AG04450 (cell line): ENCODE data around the gene PXMP4. TPM values are rescaled to one million over a fixed set of nuclear protein-coding genes. Genes with fewer than 3 reads are reported as not detected.

Experiments used
- CTCF ChIA-PET: fragments of 300-600, 350-600 bp; formaldehyde crosslinking; extraction: SDS; loops from one replicate; lab custom pipeline; 2022; ENCODE audit warnings: antibody characterized with exemption, inconsistent platforms; lab: Charles Lee
- POLR2A ChIA-PET: fragments of 350-600 bp; formaldehyde crosslinking; extraction: SDS; loops from one replicate; lab custom pipeline; 2021; ENCODE audit warnings: antibody characterized with exemption, inconsistent platforms; lab: Yijun Ruan, JAX
- DNase-seq: peaks from one replicate; pipeline ENCODE4 v3.0.0-alpha.2; 2011; ENCODE audit warnings: low read depth, low spot score
- H3K27ac ChIP-seq: one replicate; pipeline ENCODE4 v1.5.1; 2012; ENCODE audit warnings: low read depth, low read length, control low read depth
- H3K27me3 ChIP-seq: one replicate; pipeline ENCODE4 v1.6.0; 2012; ENCODE audit warnings: low read length; ENCODE audit not compliant: control insufficient read depth, insufficient read depth
- H3K4me3 ChIP-seq: 2 replicates; pipeline ENCODE4 v1.5.1; 2011; ENCODE audit warnings: mild to moderate bottlenecking, low read depth, low read length, control low read depth
- H3K9me3 ChIP-seq: 2 replicates; pipeline ENCODE4 v1.5.1; 2012; ENCODE audit warnings: low read length; ENCODE audit not compliant: control insufficient read depth, insufficient read depth
- CTCF ChIP-seq: IDR thresholded peaks from 2 replicates; pipeline ENCODE4 v1.5.1; 2011; ENCODE audit warnings: low read depth, low read length, control low read depth, inconsistent platforms
- polyA plus RNA-seq: library from polyadenylated mRNA; depleted of rRNA; stranded (reverse); fragments of >200 nt; gene quantifications from 2 replicates; pipeline ENCODE4 v1.2.3, GENCODE V29; 2011

PXMP4 gene
- polyA plus RNA-seq, 1 experiment = 6.0 TPM

DNA sequence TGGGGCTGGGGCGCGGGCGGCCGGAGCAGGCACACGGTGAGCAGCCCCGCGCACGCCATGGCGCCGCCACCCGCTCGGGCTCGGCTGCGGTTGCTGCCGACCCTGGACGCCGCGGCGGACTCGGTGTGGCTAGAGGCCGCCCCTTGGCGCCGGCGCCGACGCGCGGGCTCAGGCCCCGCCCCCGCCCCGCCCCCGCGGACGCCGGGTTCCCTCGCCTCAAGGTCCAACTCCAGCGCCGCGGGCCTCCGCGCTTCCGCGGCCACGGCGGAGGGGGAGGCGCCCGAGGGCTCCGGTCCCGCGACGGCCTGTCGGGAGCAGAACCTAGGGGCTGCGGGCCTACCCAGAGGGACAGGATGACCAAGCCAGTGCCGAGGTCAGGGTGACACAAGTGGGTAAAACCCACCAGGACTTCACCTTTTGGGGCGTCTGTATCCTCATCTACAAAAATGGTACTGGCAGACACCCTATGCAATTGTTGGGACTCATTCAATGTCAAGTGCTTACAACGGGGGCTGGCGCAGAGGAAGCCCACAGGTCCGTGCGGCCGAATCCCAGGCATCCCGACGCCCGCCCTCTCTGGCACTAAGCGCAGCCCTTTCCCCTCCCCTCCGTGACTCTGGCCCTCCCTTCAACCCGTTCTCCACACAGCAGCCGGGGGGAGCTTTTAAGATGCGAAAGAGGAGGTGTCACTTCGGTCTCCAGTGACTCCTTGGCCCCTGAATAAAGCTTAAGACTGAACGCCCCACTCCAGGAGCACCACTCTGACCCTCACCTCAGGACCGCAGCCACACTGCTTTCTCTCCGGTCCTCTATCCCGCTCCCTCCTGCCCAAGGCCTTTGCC lies 45.6 kb downstream of the PXMP4 start, which contains the start of gene NECAB3:
Gene NECAB3, minus strand, starts transcription at position 135 of the 842 bp plus-strand sequence. Its CDS starts 76 bp downstream, at position 59.
- DNase-seq = no peak
- Histone ChIP-seq H3K4me3 (peak within 1 kb of the TSS; percentile 69), H3K27me3 (no peaks in the 10 kb centered on the region), H3K9me3 (no peaks in the 10 kb centered on the region; the same call in 1 of the 2 replicates), H3K27ac (peak within 1 kb of the TSS; percentile 47)
- no peak for TF ChIP-seq CTCF
- CTCF ChIA-PET = interaction anchor here (0.6 kb wide), 1 partner anchor 162 kb away, joined by 3 read pairs; no protein-coding TSS in a partner anchor
- POLR2A ChIA-PET = interaction anchor here (1.3 kb wide), 1 partner anchor 11 kb away, joined by 3 read pairs; no protein-coding TSS in a partner anchor

DNA sequence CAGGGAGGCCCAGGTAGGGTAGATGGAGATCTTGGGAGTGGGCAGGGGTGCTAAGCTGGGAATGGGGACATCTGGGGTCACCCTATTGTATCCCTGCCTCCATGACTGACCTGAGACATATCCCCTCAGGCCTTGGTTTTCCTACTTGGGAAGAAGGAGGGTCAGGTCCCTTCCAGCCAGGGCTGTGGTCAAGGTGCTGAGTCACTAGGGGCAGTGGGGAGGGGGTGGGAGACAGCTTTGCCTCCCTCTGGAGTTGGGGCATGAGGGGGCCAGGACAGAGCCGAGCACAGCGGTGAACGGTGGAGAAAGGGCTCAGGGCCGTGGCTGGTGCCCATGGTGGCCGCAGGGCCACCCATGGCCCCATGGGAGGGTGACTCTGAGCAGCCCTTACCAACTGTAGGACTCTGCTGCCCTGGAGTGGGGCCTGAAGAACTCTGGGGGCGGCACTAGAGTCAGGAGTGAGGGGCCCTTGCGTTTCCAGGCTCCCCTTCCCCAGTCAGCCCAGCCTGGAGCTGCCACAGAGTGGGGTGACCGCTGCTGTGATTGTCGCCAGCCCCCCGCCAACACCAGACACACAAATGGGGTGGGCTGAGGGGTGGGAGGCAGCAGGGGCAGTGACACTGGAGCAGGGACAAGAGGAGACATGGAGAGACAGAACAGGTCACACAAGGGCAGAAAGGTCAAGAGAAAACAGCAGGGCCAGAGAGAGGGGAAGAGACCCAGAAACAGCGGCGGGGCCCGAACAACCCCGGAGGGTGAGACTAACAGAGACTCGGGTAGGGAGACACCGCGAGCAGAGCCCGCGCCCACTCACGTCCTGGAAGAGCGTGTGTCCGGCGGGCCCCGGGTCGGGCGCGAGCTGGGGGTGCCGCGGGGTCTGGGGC lies 46.5 kb downstream of the PXMP4 start:
- Histone ChIP-seq H3K27me3 (no peaks in the 10 kb centered on the region), H3K4me3 (peak overlapping the region; percentile 69), H3K9me3 (no peaks in the 10 kb centered on the region; the same call in 1 of the 2 replicates), H3K27ac (peak overlapping the region; percentile 21)
- ChIA-PET POLR2A (interaction anchor here (1.3 kb wide), 1 partner anchor 12 kb away, joined by 3 read pairs; no protein-coding TSS in a partner anchor), CTCF (interaction anchor here (0.6 kb wide), 2 partner anchors 162 to 230 kb away, joined by 3 read pairs; partner anchors contain the start of gene SNTA1)
- DNase-seq = no peak
- TF ChIP-seq CTCF = no peak

DNA sequence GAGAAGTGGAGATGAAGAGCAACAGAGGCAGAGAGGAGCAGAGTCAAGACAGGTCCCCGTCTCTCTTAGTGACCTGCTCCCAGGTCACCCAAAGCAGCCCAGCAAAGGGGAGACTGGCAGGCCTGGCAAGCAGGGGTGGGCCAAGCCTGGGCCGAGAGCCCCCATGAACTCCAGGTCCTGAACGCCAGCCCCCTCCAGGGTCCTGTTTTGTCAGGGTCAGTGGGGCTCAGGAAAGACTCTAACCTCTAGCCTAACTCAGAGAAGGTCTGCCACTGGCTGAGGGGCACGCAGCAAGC lies 47.0 kb downstream of the PXMP4 start:
- POLR2A ChIA-PET = no interaction called here
- Histone ChIP-seq H3K9me3 (no peaks in the 10 kb centered on the region; the same call in 1 of the 2 replicates), H3K27ac (peak overlapping the region; percentile 2), H3K27me3 (no peaks in the 10 kb centered on the region), H3K4me3 (peak overlapping the region; percentile 69)
- no peak for TF ChIP-seq CTCF
- DNase-seq = no peak
- CTCF ChIA-PET = interaction anchor here (0.6 kb wide), 1 partner anchor 230 kb away, joined by 3 read pairs; the partner anchor contains the start of gene SNTA1

DNA sequence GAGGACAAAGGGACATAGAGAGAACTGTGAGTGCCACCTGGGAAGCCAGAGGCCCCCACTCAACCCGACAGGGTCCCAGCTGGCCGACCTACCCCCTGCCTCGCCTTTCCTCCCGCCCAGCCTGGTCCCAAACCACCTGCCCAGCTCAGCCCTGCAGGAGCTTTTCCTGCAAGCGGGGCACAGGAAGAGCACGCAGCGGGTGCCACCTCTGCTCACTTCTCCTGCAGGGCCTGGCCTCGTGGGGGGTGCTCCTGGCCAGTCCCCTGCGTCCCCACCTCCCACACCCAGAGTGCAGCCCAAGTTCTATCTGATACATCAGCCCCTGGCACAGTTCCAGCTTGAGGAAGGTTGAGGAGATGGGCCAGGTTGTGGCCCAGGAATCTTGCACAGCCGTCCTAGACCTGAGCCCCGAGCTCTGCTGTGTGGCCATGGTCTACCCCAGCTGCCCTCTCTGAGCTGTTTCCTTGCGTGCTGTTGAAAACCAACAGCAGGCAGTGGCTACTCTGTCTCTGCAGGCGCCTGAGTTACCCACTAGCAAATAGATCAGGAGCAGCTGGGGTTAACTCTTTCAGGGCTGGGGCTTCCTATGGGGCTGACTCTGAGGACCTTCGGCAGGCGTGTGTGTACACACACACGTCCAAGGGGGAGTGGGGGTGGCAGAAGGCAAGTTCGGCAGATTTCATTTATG lies 47.5 kb downstream of the PXMP4 start:
- no peak for TF ChIP-seq CTCF
- ChIA-PET POLR2A (no interaction called here), CTCF (interaction anchor here (0.6 kb wide), 1 partner anchor 229 kb away, joined by 3 read pairs; the partner anchor contains the start of gene SNTA1)
- Histone ChIP-seq H3K27me3 (no peaks in the 10 kb centered on the region), H3K4me3 (peak overlapping the region; percentile 69), H3K27ac (peak overlapping the region; percentile 2), H3K9me3 (no peaks in the 10 kb centered on the region; the same call in 1 of the 2 replicates)
- DNase-seq = no peak
